GM12878 (cell line): Measurements from ENCODE around the gene ALKBH2. TPM values are rescaled to one million over a fixed set of nuclear protein-coding genes. Genes with fewer than 3 reads are reported as not detected.

Experiments
- ATAC-seq: fragments of 200-7000 bp; cut with Tn5 transposase; 3 replicates; pipeline ENCODE4 v1.9.1; 2020; ENCODE audit warnings: mild to moderate bottlenecking, moderate library complexity
- BruUV-seq: library from RNA; stranded (reverse); fragments of 400-500 nt; replicated peaks from 2 replicates; lab custom pipeline; 2021; lab: Mats Ljungman, UMichigan
- CTCF ChIA-PET: fragments of 300-600 bp; sonication (Branson Sonifier 250); formaldehyde crosslinking; extraction: SDS; loops from one replicate; lab custom pipeline; 2021; ENCODE audit warnings: inconsistent platforms; lab: Yijun Ruan, JAX
- POLR2A ChIA-PET: fragments of 350-600 bp; formaldehyde crosslinking; extraction: SDS; loops from one replicate; lab custom pipeline; 2021; ENCODE audit warnings: inconsistent platforms; lab: Charles Lee
- RAD21 ChIA-PET: fragments of 300-600 bp; sonication (Branson Sonifier 250); formaldehyde crosslinking; loops from one replicate; lab custom pipeline; 2023; ENCODE audit warnings: antibody characterized with exemption; ENCODE audit not compliant: unreplicated experiment; lab: Charles Lee
- SMC1A ChIA-PET: fragments of 300-600 bp; sonication (Branson Sonifier 250); formaldehyde crosslinking; loops from one replicate; lab custom pipeline; 2023; ENCODE audit not compliant: unreplicated experiment, uncharacterized antibody; lab: Charles Lee
- DNase-seq: peaks from one replicate; pipeline ENCODE4 v3.0.0-alpha.2; 2011; ENCODE audit warnings: low read depth, low spot score
- FAIRE-seq: peaks from 3 replicates; lab custom pipeline; 2011; peaks lifted over from hg19 to GRCh38; lab: Jason Lieb, UNC
- H2AFZ ChIP-seq: 2 replicates; pipeline ENCODE4 v1.6.0; 2011; ENCODE audit warnings: low read depth, low read length, control low read depth; ENCODE audit not compliant: control insufficient read depth
- H3K27ac ChIP-seq: 2 replicates; pipeline ENCODE4 v1.5.1; 2011; ENCODE audit warnings: control low read depth; ENCODE audit not compliant: control insufficient read depth, insufficient read depth
- H3K27me3 ChIP-seq, 2 experiments: replicated peaks in 1 of 2; 2 replicates each; pipeline versions ENCODE4 v1.6.0 to v1.6.1; 2011; ENCODE audit warnings: low read length in 1 of 2; ENCODE audit not compliant: control insufficient read depth in 2 of 2, insufficient read depth in 2 of 2
- H3K36me3 ChIP-seq, 2 experiments: 2 replicates each; pipeline ENCODE4 v1.5.1; 2011; ENCODE audit warnings: low read length in 1 of 2; ENCODE audit not compliant: control insufficient read depth in 2 of 2, insufficient read depth in 2 of 2
- H3K4me1 ChIP-seq: 2 replicates; pipeline ENCODE4 v1.6.1; 2011; ENCODE audit warnings: mild to moderate bottlenecking, low read length, moderate library complexity, mixed read lengths; ENCODE audit not compliant: control insufficient read depth, insufficient read depth
- H3K4me2 ChIP-seq: 2 replicates; pipeline ENCODE4 v1.6.0; 2011; ENCODE audit warnings: control low read depth; ENCODE audit not compliant: control insufficient read depth, insufficient read depth
- H3K4me3 ChIP-seq: fragments of 200-600 bp; sonication (generic); 2 replicates; pipeline ENCODE4 v1.5.1; 2016
- H3K79me2 ChIP-seq: 2 replicates; pipeline ENCODE4 v1.6.0; 2011; ENCODE audit warnings: low read length; ENCODE audit not compliant: control insufficient read depth, insufficient read depth
- H3K9ac ChIP-seq: 2 replicates; pipeline ENCODE4 v1.8.0; 2011; ENCODE audit warnings: low read length, control low read depth, mixed read lengths; ENCODE audit not compliant: control insufficient read depth, insufficient read depth
- H3K9me3 ChIP-seq: replicated peaks from 3 replicates; pipeline ENCODE4 v1.5.1; 2011; ENCODE audit warnings: mild to moderate bottlenecking, low read length; ENCODE audit not compliant: control insufficient read depth, insufficient read depth
- H4K20me1 ChIP-seq: 2 replicates; pipeline ENCODE4 v1.6.0; 2011; ENCODE audit not compliant: control insufficient read depth, insufficient read depth
- ELK1 ChIP-seq: IDR thresholded peaks from 2 replicates; pipeline ENCODE4 v1.6.1; 2012; ENCODE audit warnings: low read depth, low read length, improper control_type of control experiment
- IRF4 ChIP-seq: IDR thresholded peaks from 2 replicates; pipeline ENCODE4 v1.6.1; 2011; ENCODE audit warnings: low read depth, low read length
- JUND ChIP-seq: IDR thresholded peaks from 2 replicates; pipeline ENCODE4 v1.6.1; 2012; ENCODE audit warnings: low read depth, mild to moderate bottlenecking, low read length, improper control_type of control experiment, moderate library complexity
- MTA2 ChIP-seq: fragments of 450-650 bp; IDR thresholded peaks from 2 replicates; pipeline ENCODE4 v1.6.1; 2016; ENCODE audit warnings: low read depth, mild to moderate bottlenecking, moderate library complexity
- POLR2AphosphoS2 ChIP-seq: IDR thresholded peaks from 2 replicates; pipeline ENCODE4 v1.6.1; 2011; ENCODE audit warnings: low read depth, mild to moderate bottlenecking, low read length, improper control_type of control experiment, moderate library complexity
- RELA ChIP-seq: fragments of 450-650 bp; IDR thresholded peaks from 2 replicates; pipeline ENCODE4 v1.8.0; 2014; ENCODE audit warnings: borderline replicate concordance; ENCODE audit not compliant: partially characterized antibody
- SIN3A ChIP-seq: IDR thresholded peaks from 2 replicates; pipeline ENCODE4 v1.6.1; 2012; ENCODE audit warnings: low read depth, low read length, improper control_type of control experiment
- SUPT20H ChIP-seq: IDR thresholded peaks from 2 replicates; pipeline ENCODE4 v1.6.1; 2011; ENCODE audit warnings: low read depth, mild to moderate bottlenecking, low read length, moderate library complexity, borderline replicate concordance; ENCODE audit not compliant: control insufficient read depth
- ZZZ3 ChIP-seq: IDR thresholded peaks from 2 replicates; pipeline ENCODE4 v1.6.1; 2011; ENCODE audit warnings: low read depth; ENCODE audit not compliant: control insufficient read depth, insufficient read length
- WGBS: methylation state at CpG from one replicate; pipeline ENCODE4 v1.1.6; 2016; ENCODE audit warnings: low lambda C conversion rate; ENCODE audit not compliant: insufficient replicate concordance, insufficient coverage; ENCODE audit errors: missing lambda C conversion rate; 5-methylcytosine and 5-hydroxymethylcytosine counted together
- in situ Hi-C: fragments of 300-500 bp; cut with MboI; formaldehyde crosslinking; loops from 9 replicates; pipeline ENCODE4 v1.14.3; 2018; ENCODE audit warnings: mixed read lengths
- intact Hi-C: fragments of 100-400 bp; cut with micrococcal nuclease; formaldehyde crosslinking; loops from one replicate; pipeline ENCODE4 v1.14.2; 2022; ENCODE audit not compliant: unreplicated experiment
- polyA plus RNA-seq, 11 experiments: library from polyadenylated mRNA; depleted of rRNA in 4 of 11; unstranded in 6 of 11; stranded (reverse) in 5 of 11; fragments of >200 nt; fragmentation: Nextera tagmentation in 4 of 11; fragmentation: Illumina TruSeq in 1 of 11; extraction: Ambion mirVana in 4 of 11; extraction: Trizol in 1 of 11; gene quantifications; 1 replicate in 1 of 11; 2 replicates in 10 of 11; pipeline versions ENCODE4 v1.2.1 to v1.2.3, GENCODE V29; 2011 to 2016; ENCODE audit warnings: inconsistent platforms in 2 of 11, missing spikeins in 2 of 11, low read depth in 1 of 11
- total RNA-seq, 4 experiments: library from RNA; depleted of rRNA in 3 of 4; stranded (reverse); fragments of >200 nt in 3 of 4; fragmentation: Illumina TruSeq in 1 of 4; extraction: Trizol in 1 of 4; gene quantifications; 2 replicates each; pipeline versions ENCODE4 v1.2.1 to v1.2.3, GENCODE V29; 2013 to 2021

Gene ALKBH2
- total and polyA plus RNA-seq, 10 of the 15 experiments (the other 5 are each of a cell fraction or from before 2014, with no cell fraction given): 5.6 to 40.3 (median 31.2) TPM

- no peak for TF ChIP-seq RELA
- TF ChIP-seq, all 136 proteins: peak for 0
Observed at GRCh38 chr12:109126784-109127183, 33.5 kb upstream of the ALKBH2 start (continued).

GRCh38 chr12:109125791-109126190, 32.5 kb upstream of the ALKBH2 start:
- ChIA-PET CTCF (no interaction called here), RAD21 (no interaction called here), POLR2A (no interaction called here), SMC1A (no interaction called here)
- WGBS: 34% methylated on average over 7 of the region's 7 CpGs
- no peak overlapping the region for H3K9ac ChIP-seq
- no peak overlapping the region for H3K27ac ChIP-seq
- no peaks in the 10 kb centered on the region for H3K36me3 ChIP-seq
- intact Hi-C loops (no loop called here), in situ Hi-C loops (no loop called here)
- DNase-seq: no peak
- no peak for ATAC-seq
- no peak overlapping the region for H3K4me3 ChIP-seq
- H3K4me1 ChIP-seq: no peaks in the 10 kb centered on the region
- H4K20me1 ChIP-seq: no peaks in the 10 kb centered on the region
- H3K4me2 ChIP-seq: no peak overlapping the region
- no peaks in the 10 kb centered on the region for H3K79me2 ChIP-seq
- BruUV-seq: no TSS peak
- H3K9me3 ChIP-seq: no peaks in the 10 kb centered on the region
- H3K27me3 ChIP-seq: no peaks in the 10 kb centered on the region
- TF ChIP-seq ELK1 (no peak), SIN3A (no peak), IRF4 (no peak), SUPT20H (no peak), JUND (no peak), MTA2 (no peak), POLR2AphosphoS2 (no peak), ZZZ3 (no peak)
- FAIRE-seq: no peak
- no peak overlapping the region for H2AFZ ChIP-seq
